ENCODE measurements around the gene CD96.
"Not testable (repeated sequence)": the region's sequence is repeated elsewhere in the genome, so short reads cannot be mapped to it uniquely, and the experiment has no call there.

CD96 gene

GRCh38 chr3:111548092-111548491 is 6.1 kb downstream of the CD96 start:
- no peak for DNase-seq
- intact Hi-C loops (cut with DNase I): no loop called here

DNA sequence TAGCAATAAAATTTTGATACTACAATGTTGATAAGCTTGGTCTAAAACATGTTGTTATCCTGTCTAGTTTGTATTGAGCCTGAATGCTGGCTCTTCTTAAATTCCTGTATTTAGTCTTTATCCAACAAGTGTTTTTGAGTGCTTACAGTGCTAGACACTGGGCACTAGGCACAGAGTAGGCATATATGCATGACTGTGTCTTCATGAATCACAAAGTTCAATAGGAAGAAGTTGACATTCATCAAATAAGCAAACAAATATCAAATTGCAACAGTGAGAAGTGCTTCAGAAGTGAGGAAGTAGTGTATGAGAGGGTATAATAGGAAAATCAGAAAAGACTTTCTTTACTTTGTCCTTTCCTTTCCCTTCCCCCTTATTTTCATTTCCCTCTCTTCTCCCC is 6.8 kb downstream of the CD96 start:
- DNase-seq: no peak
- intact Hi-C loops (cut with DNase I): no loop called here

GRCh38 chr3:111561902-111562301 is 19.9 kb downstream of the CD96 start:
- peak in 1 of 10 donors; percentile 51 for DNase-seq
- intact Hi-C loops (cut with DNase I): not testable (repeated sequence)

GRCh38 chr3:111566844-111567243 is 24.8 kb downstream of the CD96 start:
- DNase-seq: no peak
- intact Hi-C loops (cut with DNase I): no loop called here

DNA sequence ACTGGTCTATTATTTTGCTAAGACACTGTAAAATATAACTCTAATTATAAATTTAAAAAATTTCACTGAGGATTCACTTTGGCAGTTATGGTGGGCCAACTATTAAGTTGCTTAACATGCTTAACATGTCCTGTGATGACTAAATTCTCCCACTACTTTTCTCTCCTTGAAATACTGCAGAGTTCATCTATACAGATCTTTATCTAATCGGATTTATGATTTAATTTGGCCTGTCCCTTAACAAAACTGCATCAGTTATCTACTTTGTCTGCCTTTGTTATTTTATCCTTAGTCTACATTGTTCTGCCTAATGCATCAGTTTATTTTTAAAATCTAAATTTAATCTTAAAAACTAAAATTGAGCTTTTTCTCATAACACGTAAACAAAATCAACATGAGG is 26.4 kb downstream of the CD96 start:
- intact Hi-C loops (cut with DNase I): no loop called here

DNA sequence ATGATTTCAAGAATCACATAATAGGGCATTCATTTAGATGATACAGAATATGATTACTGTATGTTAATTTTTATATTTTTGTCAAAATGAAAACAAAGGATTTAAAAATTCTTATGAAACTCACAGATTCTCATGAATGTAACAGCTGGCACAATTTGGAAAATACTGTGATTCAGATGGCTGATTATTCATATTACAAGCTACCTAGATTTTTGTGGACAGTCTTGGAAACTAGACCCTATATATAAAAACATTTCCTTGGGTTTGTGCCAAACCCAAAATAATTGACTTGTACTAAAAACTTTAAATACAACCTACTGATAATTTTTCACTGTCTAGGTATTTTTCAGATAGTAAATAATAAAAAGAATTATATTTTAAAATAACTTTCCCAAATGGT is 26.9 kb downstream of the CD96 start:
- intact Hi-C loops (cut with DNase I): no loop called here
- DNase-seq: no peak

More for the DNA sequence above, 26.4 kb downstream of the CD96 start:
- no peak for DNase-seq

GRCh38 chr3:111570404-111571030 is 28.5 kb downstream of the CD96 start:
- intact Hi-C loops (cut with DNase I): no loop called here
- peak in 1 of 10 donors; percentile 57 for DNase-seq

DNA sequence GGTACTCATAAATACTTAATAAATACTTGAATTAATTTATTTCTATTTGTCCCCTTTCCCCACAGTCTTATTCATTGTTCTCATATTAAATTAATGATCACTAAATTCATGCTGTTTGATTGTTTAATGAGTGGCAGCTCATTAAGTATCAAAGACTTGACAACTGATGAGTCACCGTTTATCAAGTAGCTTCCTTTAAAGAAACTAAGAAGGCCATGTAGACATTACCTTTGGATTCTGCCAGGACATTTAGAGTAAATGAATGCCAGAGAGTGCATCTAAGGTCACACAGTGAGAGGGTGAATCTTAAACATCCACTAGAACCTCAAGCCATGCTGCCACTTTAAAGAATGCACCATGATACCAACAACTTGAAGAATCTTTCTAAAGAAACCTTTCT is 29.3 kb downstream of the CD96 start:
- DNase-seq: no peak
- intact Hi-C loops (cut with DNase I): no loop called here

GRCh38 chr3:111571907-111572460 is 30.0 kb downstream of the CD96 start:
- DNase-seq: no peak
- intact Hi-C loops (cut with DNase I): no loop called here

GRCh38 chr3:111577113-111577512 is 35.1 kb downstream of the CD96 start:
- DNase-seq: no peak
- intact Hi-C loops (cut with DNase I): no loop called here

DNA sequence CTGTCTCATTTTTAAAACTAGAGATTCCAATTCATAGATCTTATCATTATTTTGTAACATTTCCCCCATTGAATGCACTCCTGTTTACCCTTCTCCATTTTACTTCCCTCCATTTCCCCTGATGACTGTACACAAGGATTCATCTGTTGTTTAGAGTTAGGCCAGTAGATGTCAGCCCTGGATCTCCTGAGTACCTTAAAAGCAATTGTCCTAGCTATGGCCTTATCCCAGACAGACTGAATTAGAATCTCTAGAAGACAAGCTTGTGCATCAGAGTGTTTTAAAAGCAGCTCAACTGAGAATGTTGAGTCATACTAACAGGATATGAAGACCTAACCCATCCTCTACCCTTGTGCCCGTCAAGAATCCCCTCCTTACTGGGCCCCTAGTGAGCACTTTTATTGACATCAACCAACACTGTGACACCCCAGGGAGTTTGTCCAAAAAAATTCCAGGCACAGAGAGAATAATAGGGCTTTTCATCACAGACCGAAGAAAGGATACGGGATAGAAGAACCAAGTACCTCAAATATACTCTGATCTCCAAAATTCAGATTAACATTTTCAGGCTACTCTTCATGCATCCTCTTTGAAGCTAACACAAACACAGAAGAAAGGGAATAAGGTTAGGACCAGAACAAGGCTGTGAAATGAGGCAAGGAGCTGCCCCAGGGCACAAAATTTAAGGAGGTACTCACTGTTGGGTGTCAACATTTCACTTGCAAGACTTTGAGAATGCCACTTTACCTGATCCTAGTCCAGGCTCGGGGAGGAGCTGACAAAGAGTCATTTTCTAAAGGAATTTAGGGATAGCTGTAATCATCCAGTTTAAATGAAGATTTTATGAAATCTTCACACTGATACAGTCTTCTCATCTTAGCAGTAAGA is 36.0 kb downstream of the CD96 start:
- DNase-seq: no peak

DNA sequence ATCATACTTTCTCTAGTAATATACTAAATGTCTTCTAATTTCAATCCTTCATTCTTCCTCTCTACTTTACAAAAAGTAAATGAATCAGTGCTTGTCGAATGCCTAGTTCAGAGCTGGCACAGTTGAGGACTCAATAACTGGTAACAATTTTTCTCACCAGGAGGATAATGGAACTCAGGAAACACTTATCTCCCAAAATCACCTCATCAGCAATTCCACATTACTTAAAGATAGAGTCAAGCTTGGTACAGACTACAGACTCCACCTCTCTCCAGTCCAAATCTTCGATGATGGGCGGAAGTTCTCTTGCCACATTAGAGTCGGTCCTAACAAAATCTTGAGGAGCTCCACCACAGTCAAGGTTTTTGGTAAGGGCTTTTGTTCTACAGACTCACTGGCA is 36.9 kb downstream of the CD96 start:
- intact Hi-C loops (cut with DNase I): no loop called here
- DNase-seq: no peak

More for the DNA sequence above, 36.0 kb downstream of the CD96 start:
- intact Hi-C loops (cut with DNase I): no loop called here

DNA sequence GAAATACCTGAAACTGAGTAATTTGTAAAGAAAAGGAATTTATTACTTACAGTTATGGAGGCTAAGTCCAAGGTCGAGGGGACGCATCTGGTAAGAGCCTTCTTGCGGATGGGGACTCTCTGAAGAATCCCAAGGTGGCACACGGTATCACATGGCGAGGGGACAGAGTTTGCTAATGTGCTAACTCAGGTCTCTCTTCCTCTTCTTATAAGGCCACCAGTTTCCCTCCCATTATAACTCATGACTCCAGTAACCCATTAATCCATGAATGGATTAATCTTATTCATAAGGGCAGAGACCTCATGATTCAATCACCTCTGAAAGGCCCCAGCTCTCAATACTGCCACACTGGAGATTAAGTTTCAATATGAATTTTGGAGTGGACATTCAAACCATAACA is 37.5 kb downstream of the CD96 start:
- DNase-seq: no peak
- intact Hi-C loops (cut with DNase I): no loop called here

GRCh38 chr3:111581403-111582119 is 39.6 kb downstream of the CD96 start:
- no peak for DNase-seq
- intact Hi-C loops (cut with DNase I): no loop called here

DNA sequence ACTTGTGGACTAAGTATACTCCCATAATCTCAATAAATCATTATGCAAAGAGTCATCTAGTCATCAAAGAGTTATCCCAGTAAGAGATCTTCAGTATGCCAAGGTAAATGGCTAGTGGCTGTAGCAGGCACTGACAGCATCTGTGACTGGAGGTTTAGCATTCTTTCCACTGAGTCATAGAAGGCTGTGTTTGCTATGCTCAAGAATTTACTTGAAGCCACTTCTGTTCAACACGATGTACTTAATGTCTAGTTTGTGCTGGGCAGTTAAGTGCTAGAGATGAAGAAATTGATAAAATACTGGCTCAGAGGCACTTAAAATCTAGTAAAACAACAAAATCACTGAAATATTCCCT is 40.1 kb downstream of the CD96 start:
- no peak for DNase-seq

DNA sequence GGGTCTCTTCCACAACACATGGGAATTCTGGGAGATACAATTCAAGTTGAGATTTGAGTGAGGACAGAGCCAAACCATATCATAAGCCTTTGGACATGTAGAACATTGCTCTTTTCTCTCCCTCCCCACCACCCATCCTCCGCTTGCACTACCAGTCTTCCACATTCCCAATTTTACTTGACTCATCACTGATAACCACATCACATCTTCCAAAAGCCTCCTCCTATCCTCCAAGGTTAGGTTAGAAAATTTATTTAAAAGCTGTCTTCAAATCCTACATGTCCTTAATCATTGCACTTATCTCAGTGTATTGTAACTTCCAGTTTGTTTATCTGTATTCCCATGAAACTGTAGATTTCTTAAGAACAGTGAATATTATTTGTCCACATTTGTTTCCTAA is 42.7 kb downstream of the CD96 start:
- DNase-seq: no peak
- intact Hi-C loops (cut with DNase I): no loop called here

More for the DNA sequence above, 40.1 kb downstream of the CD96 start:
- intact Hi-C loops (cut with DNase I): no loop called here

- DNase-seq: no peak
- intact Hi-C loops (cut with DNase I): no loop called here
These were observed 43.2 kb downstream of the CD96 start for GRCh38 chr3:111585217-111585616.

DNA sequence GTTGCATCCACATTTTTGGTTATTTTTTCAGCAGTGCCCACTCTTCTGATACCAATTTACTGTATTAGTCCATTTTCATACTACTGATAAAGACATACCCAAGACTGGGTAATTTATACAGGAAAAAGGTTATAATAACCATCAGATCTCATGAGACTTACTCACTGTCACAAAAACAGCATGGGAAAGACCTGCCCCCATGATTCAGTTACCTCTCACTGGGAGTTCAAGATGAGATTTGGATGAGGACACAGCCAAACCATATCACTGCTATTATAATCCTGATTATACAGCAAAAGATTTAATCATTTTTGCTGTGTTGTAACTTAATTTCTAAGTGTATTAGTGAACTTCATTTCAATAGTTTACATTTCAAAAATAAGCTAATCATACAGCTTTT is 46.5 kb downstream of the CD96 start:
- intact Hi-C loops (cut with DNase I): no loop called here
- no peak for DNase-seq

- DNase-seq: no peak
- intact Hi-C loops (cut with DNase I): no loop called here
These were observed 47.5 kb downstream of the CD96 start for GRCh38 chr3:111589303-111590142.

- DNase-seq: no peak
- intact Hi-C loops (cut with DNase I): no loop called here
These were observed 48.1 kb downstream of the CD96 start for GRCh38 chr3:111590143-111590491.

Measured in posterior cingulate gyrus (tissue), 11 donors.